GM12865 (cell line): Measurements from ENCODE around the gene PRR5L.

ENCODE experiments used
- DNase-seq: peaks from one replicate; pipeline ENCODE4 v3.0.0; 2010; ENCODE audit warnings: low read depth
- H3K4me3 ChIP-seq: 2 replicates; pipeline ENCODE4 v1.5.1; 2011; ENCODE audit warnings: mild to moderate bottlenecking, low read depth, low read length, control low read depth
- CTCF ChIP-seq: IDR thresholded peaks from 2 replicates; pipeline ENCODE4 v1.5.1; 2011; ENCODE audit warnings: low read length, control low read depth, low read depth, inconsistent platforms; ENCODE audit not compliant: insufficient read depth; ENCODE audit errors: missing control alignments

PRR5L gene

GRCh38 chr11:36421546-36422155, 125.6 kb downstream of the PRR5L start:
- no peak for DNase-seq
- no peak overlapping the region for H3K4me3 ChIP-seq
- TF ChIP-seq CTCF, result no peak

GRCh38 chr11:36425561-36426081, 129.5 kb downstream of the PRR5L start:
- H3K4me3 ChIP-seq, result no peak overlapping the region
- DNase-seq, result no peak
- TF ChIP-seq CTCF, result no peak

- TF ChIP-seq CTCF, result no peak
- H3K4me3 ChIP-seq, result no peak overlapping the region
- no peak for DNase-seq
These were observed 130.2 kb downstream of the PRR5L start for GRCh38 chr11:36426226-36426848.

- TF ChIP-seq CTCF, result no peak
- no peak for DNase-seq
- no peak overlapping the region for H3K4me3 ChIP-seq
These were observed 131.0 kb downstream of the PRR5L start for GRCh38 chr11:36427079-36427478.

- DNase-seq, result no peak
- no peak overlapping the region for H3K4me3 ChIP-seq
- no peak for TF ChIP-seq CTCF
These were observed 131.8 kb downstream of the PRR5L start for GRCh38 chr11:36427876-36428275.

GRCh38 chr11:36431429-36432092, 135.5 kb downstream of the PRR5L start:
- DNase-seq, result peak; percentile 56
- no peak overlapping the region for H3K4me3 ChIP-seq
- no peak for TF ChIP-seq CTCF

- DNase-seq, result no peak
- H3K4me3 ChIP-seq, result no peak overlapping the region
- no peak for TF ChIP-seq CTCF
These were observed 136.0 kb downstream of the PRR5L start for GRCh38 chr11:36432093-36432469.
